ENCODE data around the gene MINDY4B. TPM values are rescaled to one million over a fixed set of nuclear protein-coding genes. Genes with fewer than 3 reads are reported as not detected.
"Not testable (repeated sequence)": the region's sequence is repeated elsewhere in the genome, so short reads cannot be mapped to it uniquely, and the experiment has no call there.

MINDY4B gene
- total RNA-seq, 4 donors from 2014 or later: not detected

GRCh38 chr3:150868282-150868681 is 37.0 kb downstream of the MINDY4B start:
- Histone ChIP-seq H3K36me3 (no peaks in the 10 kb centered on the region), H3K27ac (no peak overlapping the region), H3K9me3 (no peaks in the 10 kb centered on the region), H3K4me3 (no peak overlapping the region), H3K4me1 (no peaks in the 10 kb centered on the region), H3K27me3 (no peaks in the 10 kb centered on the region)
- no peak for TF ChIP-seq CTCF (IDR thresholded peaks at IDR 0.05)
- TF ChIP-seq POLR2A (IDR thresholded peaks at IDR 0.05): no peak
- no peak for DNase-seq

- DNase-seq: no peak
- Histone ChIP-seq H3K9me3 (no peaks in the 10 kb centered on the region), H3K36me3 (no peaks in the 10 kb centered on the region), H3K4me3 (no peak overlapping the region), H3K4me1 (no peaks in the 10 kb centered on the region), H3K27ac (no peak overlapping the region), H3K27me3 (no peaks in the 10 kb centered on the region)
- TF ChIP-seq CTCF (IDR thresholded peaks at IDR 0.05) (no peak), POLR2A (IDR thresholded peaks at IDR 0.05) (no peak)
Observed at GRCh38 chr3:150867434-150867833, 37.8 kb downstream of the MINDY4B start.

GRCh38 chr3:150863921-150864320 is 41.3 kb downstream of the MINDY4B start:
- not testable (repeated sequence) for H3K4me1 ChIP-seq, H3K36me3 ChIP-seq, H3K27ac ChIP-seq, DNase-seq, H3K9me3 ChIP-seq, H3K4me3 ChIP-seq, H3K27me3 ChIP-seq

DNA sequence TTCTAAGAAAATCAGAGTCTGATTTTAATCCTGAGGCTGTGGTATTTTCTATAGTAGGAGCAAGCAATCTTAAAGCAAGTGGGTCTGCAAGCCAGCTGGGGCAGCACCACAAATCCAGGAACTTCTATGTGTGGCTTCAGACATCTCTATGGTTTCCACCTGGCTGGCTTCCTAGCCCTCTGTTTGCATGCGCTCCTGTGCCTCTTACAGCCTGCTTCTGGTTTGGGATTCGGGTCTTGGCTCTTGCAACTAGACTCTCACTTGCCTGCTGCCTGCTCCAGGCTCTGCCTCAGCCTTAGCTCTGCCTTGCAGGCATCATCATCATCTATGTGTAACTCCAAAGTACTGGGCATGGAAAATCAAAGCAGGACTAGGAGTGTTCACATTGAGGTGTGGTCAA is 43.4 kb downstream of the MINDY4B start:
- H3K27me3 ChIP-seq: no peaks in the 10 kb centered on the region
- H3K27ac ChIP-seq: no peak overlapping the region
- DNase-seq: no peak
- no peaks in the 10 kb centered on the region for H3K4me1 ChIP-seq
- no peaks in the 10 kb centered on the region for H3K9me3 ChIP-seq
- TF ChIP-seq POLR2A (IDR thresholded peaks at IDR 0.05) (no peak), CTCF (IDR thresholded peaks at IDR 0.05) (no peak)
- no peak overlapping the region for H3K4me3 ChIP-seq
- H3K36me3 ChIP-seq: no peaks in the 10 kb centered on the region

GRCh38 chr3:150857936-150858335 is 47.3 kb downstream of the MINDY4B start:
- H3K27ac ChIP-seq, H3K36me3 ChIP-seq, H3K27me3 ChIP-seq, DNase-seq, H3K4me3 ChIP-seq, H3K4me1 ChIP-seq, H3K9me3 ChIP-seq: not testable (repeated sequence)

DNA sequence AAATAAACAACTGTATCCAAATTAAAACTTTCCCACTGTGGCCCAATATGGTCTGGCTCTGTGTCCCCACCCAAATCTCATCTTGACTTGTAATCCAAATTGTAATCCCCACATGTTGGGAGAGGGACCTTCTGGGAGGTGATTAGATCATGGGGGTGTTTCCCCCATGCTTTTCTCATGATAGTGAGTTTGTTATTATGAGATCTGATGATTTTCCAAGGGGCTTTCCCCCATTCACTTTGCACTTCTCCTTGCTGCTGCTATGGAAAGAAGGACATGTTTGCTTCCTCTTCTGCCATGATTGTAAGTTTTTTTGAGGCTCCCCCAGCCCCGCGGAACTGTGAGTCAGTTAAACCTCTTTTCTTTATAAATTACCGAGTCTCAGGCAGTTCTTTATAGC is 55.0 kb downstream of the MINDY4B start:
- H3K4me3 ChIP-seq: no peak overlapping the region
- no peak overlapping the region for H3K27ac ChIP-seq
- no peaks in the 10 kb centered on the region for H3K27me3 ChIP-seq
- TF ChIP-seq CTCF (IDR thresholded peaks at IDR 0.05): no peak
- TF ChIP-seq POLR2A (IDR thresholded peaks at IDR 0.05): no peak
- no peak for DNase-seq
- H3K36me3 ChIP-seq: no peaks in the 10 kb centered on the region
- peaks cover 0 to 2% (median 0%) of the 10 kb centered on the region in 4 donors for H3K9me3 ChIP-seq
- no peaks in the 10 kb centered on the region for H3K4me1 ChIP-seq

DNA sequence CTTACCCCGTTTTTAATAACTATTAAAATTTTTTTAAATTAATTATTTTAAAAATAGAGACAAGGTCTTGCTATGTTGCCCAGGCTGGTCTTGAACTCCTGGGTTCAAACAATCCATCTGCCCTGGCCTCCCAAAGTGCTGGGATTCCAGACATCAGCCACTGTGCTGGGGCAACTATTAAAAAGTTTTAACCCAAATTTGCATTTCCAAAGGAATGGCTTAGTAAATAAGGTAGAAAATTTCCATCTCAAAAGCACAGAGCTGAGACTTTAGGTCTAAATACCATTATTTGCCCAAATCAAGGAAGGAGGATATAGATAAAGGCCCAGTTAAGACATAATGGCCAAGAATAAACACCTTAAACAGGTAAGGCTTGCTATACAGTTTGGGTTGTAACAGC is 56.4 kb downstream of the MINDY4B start:
- peaks cover 0 to 2% (median 0%) of the 10 kb centered on the region in 4 donors for H3K9me3 ChIP-seq
- H3K27ac ChIP-seq: no peak overlapping the region
- no peak overlapping the region for H3K4me3 ChIP-seq
- H3K27me3 ChIP-seq: no peaks in the 10 kb centered on the region
- H3K36me3 ChIP-seq: no peaks in the 10 kb centered on the region
- no peak for TF ChIP-seq POLR2A (IDR thresholded peaks at IDR 0.05)
- H3K4me1 ChIP-seq: no peaks in the 10 kb centered on the region
- DNase-seq: no peak
